SW480 (cell line): ENCODE data around the gene ATP13A1.
"Not testable (repeated sequence)": the region's sequence is repeated elsewhere in the genome, so short reads cannot be mapped to it uniquely, and the experiment has no call there.

Source experiments
- DNase-seq: peaks from one replicate; pipeline ENCODE4 v3.0.0-alpha.2; 2016; ENCODE audit warnings: low spot score

Gene ATP13A1

DNA sequence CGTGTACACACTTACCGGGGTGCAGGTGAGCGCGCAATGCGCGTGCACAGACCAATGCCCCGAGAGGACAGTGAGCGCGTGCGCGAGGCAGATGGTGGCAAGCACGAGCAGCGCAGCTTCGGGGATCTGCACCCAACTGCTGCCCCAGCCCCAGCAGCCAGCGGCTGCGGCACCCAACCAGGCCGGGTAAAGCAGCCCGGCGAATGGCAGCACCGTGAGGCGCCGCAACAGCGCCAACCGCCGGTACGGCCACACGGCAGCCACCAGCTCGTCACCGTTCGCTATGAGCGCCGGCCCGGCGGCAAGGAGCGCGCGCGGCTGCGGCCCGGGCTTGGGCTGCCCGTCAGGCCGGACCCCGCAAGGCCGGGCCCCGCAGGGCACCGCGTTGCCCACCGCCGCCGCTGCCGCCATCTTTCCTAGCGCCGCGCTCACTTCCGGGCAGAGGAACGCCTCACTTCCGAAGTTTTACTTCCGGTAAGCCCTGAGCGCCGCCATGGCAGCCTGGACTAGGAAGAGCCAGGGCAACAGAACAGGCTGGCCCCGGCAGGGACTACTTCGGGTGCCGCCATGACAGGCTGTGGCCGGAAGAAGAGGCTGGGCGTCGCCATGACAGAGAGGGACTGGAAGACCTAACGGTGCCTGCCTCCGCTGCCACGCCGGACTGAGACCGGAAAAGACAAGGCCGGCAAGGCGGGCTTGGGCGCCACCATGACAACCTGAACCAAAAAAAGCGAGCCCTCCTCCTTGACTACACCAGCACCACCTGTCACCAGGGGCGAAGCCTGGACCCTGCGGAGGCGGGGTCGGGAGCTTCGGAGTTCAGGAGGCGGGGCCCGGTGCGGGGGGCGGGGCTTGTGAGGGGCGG lies at the start of gene ATP13A1:
Gene ATP13A1, minus strand, starts transcription at position 421 of the 865 bp plus-strand sequence. Its CDS starts 10 bp downstream, at position 411.
- DNase-seq: peak; percentile 99

DNA sequence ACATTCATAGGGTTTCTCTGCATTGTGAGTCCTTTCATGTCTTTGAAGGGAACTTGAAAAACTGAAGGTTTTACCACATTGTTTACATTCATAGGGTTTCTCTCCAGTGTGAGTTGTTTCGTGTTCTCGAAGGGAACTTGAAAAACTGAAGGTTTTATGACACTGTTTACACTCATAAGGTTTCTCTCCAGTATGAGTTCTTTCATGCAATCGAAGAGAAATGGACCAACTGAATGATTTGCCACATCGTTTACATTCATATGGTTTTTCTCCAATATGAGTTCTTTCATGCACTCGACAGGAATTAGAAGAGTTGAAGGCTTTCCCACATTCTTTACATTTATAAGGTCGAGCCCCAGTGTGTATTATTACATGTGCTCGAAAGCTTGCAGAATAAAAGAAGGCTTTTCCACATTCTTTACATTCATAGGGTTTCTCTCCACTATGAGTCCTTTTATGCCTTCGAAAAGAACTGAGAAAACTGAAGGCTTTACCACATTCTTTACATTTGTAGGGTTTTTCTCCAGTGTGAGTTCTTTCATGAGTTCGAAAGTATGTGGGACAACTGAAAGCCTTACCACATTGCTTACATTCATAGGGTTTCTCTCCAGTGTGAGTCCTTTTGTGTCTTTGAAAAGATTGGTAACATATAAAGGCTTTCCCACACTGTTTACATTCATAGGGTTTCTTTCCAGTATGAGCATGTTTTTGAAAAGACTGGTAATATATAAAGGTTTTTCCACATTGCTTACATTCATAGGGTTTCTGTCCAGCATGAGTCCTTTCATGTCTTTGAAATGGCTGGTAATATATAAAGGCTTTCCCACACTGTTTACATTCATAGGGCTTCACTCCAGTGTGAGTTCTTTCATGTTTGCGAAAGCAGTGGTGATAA lies 48.7 kb upstream of the ATP13A1 start:
- DNase-seq: no peak

GRCh38 chr19:19711306-19711933 lies 47.9 kb upstream of the ATP13A1 start:
- DNase-seq: no peak

DNA sequence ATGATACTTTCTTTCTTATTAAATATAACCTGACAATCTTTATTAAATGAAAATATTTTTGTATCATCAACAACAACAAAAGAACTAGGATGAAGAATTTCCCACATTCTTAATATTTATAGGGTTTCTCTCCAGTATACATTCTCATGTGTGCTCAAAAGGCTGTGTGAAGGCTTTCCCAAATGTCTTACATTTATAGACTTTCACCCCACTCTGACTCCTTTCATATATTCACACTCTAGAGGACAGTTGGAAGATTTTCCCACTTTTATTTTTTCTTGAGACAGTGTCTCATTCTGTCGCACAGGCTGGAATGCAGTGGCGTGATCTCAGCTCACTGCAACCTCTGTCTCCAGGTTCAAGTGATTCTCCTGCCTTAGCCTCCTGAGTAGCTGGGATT lies 47.0 kb upstream of the ATP13A1 start:
- no peak for DNase-seq

GRCh38 chr19:19704836-19705235 lies 41.4 kb upstream of the ATP13A1 start:
- DNase-seq: no peak

DNA sequence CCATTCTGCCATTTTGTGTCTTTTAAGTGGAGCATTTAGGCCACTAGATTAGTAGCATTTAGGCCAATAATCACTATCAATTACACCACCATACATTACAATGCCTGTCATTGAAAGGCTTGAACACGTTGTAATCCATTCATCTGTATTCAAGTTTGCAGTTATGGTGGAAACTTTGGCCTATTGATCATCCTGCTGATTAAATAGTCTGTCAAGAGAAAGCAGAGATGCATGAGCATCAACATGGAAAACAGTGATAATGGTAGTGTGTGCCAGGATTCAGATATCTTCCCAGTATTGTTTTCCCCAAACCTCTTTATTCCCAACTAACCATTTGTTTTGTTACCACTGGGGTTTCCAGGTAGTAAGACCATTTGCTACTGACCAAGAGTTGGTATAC lies 37.0 kb upstream of the ATP13A1 start:
- not testable (repeated sequence) for DNase-seq

- DNase-seq: no peak
Observed at GRCh38 chr19:19697589-19697988, 34.1 kb upstream of the ATP13A1 start.

GRCh38 chr19:19696386-19696785 lies 32.9 kb upstream of the ATP13A1 start:
- no peak for DNase-seq

DNA sequence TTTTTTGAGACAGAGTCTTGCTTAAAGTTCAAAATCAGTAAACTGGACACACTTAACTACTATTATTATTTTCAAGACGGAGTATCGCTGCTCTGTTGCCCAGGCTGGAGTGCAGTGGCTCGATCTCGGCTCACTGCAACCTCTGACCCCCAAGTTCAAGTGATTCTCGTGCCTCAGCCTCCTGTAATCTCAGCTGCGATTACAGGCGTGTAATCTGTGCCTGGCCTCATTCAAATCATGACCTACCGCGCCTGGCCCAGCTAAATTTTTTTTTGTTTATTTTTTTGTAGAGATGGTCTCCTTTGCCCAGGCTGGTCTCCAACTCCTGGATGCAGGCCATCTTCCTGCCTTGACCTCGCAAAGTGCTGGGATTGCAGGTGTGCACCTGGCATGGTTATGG lies 28.2 kb upstream of the ATP13A1 start:
- DNase-seq: no peak

- not testable (repeated sequence) for DNase-seq
Observed at GRCh38 chr19:19689023-19689422, 25.5 kb upstream of the ATP13A1 start.

GRCh38 chr19:19687090-19687489 lies 23.6 kb upstream of the ATP13A1 start:
- DNase-seq: no peak

- no peak for DNase-seq
Observed at GRCh38 chr19:19686580-19686979, 23.1 kb upstream of the ATP13A1 start.

DNA sequence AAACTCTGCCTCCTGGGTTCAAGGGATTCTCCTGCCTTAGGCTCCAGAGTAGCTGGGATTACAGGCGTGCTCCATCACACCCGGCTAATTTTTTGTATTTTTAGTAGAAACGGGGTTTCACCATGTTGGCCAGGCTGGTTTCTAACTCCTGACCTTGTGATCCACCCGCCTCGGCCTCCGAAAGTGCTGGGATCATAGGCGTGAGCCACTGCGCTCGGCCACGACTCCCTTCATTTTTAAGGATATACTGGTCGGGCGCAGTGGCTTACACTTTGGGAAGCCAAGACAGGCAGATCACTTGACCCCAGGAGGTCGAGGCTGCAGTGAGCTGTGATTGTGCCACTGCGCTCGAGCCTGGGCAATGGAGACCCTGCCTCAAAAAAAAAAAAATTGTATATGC lies 22.6 kb upstream of the ATP13A1 start:
- DNase-seq: not testable (repeated sequence)

- DNase-seq: no peak
Observed at GRCh38 chr19:19679176-19680073, 15.9 kb upstream of the ATP13A1 start.

GRCh38 chr19:19677579-19677978 lies 14.1 kb upstream of the ATP13A1 start:
- DNase-seq: no peak

DNA sequence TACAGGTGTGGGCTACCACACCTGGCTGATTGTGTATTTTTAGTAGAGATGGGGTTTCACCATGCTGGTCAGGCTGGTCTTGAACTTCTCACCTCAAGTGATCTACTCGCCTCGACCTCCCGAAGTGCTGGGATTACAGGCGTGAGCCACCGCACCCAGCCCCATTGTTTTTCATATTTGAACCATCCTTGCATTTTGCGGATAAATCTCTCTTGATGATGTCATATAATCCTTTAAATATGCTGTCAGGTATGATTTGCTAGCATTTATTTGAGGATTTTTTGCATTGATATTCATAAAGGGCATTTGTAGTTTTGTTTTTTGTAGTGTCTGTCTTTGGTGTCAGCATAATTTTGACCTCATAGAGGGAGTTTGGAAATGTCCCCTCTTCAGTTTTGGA lies 10.8 kb upstream of the ATP13A1 start:
- no peak for DNase-seq

DNA sequence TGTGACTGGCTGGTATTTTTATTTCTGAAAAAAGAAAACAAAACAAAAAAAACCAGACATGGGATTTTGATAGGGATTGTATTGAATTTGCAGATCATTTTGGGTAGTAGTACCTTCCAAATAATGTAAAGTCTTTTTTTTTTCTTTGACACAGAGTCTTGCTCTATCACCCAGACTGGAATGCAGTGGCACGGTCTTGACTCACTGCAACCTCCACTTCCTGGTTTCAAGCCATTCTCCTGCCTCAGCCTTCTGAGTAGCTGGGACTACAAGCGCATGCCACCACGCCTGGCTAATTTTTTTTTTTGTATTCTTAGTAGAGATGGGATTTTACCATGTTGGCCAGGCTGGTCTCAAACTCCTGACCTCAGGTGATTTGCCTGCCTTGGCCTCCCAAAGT lies 9.3 kb upstream of the ATP13A1 start:
- DNase-seq: no peak

DNA sequence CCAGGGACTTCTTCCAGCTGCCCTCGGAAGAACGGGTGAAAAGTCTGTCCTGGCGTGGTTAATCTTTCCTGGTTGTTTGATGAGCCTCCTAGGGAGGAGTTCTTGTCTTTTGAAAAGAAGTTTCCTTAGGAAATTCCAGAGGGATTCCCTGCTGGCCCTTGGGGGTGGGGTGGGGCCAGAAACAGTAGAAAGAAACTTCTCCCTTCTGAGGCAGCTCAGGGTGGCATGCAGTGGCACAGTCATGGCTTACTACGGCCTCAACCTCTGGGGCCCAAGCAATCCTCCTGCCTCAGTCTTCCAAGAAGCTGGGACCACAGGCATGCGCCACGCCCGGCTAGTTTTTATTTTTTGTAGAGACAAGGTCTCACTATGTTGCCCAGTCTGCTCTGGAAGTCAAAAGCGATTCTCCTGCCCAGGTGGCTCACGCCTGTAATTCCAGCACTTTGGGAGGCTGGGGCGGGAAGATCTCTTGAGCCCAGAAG lies 6.6 kb upstream of the ATP13A1 start:
- DNase-seq: no peak

- DNase-seq: peak; percentile 97
Observed at GRCh38 chr19:19668230-19669012, 4.9 kb upstream of the ATP13A1 start, which contains the start of gene ZNF101. TSS of gene ZNF101 (plus strand) at chr19:19668839. CDS start at chr19:19668964, 125 bp downstream.

DNA sequence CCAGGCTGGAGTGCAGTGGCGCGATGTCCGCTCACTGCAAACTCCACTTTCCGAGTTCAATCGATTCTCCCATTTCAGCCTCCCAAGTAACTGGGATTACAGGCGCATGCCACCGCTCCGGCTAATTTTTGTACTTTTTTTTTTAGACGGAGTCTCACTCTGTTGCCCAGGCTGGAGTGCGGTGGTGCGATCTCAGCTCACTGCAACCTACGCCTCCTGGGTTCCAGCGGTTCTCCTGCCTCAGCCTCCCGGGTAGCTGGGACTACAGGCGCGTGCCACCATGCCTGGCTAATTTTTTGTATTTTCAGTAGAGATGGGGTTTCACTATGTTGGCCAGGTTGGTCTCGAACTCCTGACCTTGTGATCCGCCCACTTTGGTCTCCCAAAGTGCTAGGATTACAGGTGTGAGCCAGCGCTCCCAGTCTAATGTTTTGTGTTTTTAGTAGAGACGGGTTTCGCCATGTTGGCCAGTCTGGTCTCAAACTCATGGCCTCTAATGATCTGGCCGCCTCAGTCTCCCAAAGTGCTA lies 2.0 kb upstream of the ATP13A1 start:
- not testable (repeated sequence) for DNase-seq
